Fibroblast of lung (primary cell): ENCODE measurements around the gene ZFAND2B.

ENCODE experiments used
- EZH2 ChIP-seq: IDR thresholded peaks from 2 replicates; pipeline ENCODE4 v1.5.1; 2012; ENCODE audit warnings: low read length, control low read depth, mild to moderate bottlenecking; ENCODE audit errors: missing control alignments
- TF ChIP-seq, protein P1 (sequence below), 2 donors: IDR thresholded peaks in 1 of 2; conservative IDR thresholded peaks in 1 of 2; 1 replicate in 1 of 2; 2 replicates in 1 of 2; pipeline ENCODE4 v1.5.1; 2011 to 2012; ENCODE audit warnings: low read length in 2 of 2, control low read depth in 1 of 2, inconsistent platforms in 1 of 2, low read depth in 1 of 2, mild to moderate bottlenecking in 1 of 2

DNA sequence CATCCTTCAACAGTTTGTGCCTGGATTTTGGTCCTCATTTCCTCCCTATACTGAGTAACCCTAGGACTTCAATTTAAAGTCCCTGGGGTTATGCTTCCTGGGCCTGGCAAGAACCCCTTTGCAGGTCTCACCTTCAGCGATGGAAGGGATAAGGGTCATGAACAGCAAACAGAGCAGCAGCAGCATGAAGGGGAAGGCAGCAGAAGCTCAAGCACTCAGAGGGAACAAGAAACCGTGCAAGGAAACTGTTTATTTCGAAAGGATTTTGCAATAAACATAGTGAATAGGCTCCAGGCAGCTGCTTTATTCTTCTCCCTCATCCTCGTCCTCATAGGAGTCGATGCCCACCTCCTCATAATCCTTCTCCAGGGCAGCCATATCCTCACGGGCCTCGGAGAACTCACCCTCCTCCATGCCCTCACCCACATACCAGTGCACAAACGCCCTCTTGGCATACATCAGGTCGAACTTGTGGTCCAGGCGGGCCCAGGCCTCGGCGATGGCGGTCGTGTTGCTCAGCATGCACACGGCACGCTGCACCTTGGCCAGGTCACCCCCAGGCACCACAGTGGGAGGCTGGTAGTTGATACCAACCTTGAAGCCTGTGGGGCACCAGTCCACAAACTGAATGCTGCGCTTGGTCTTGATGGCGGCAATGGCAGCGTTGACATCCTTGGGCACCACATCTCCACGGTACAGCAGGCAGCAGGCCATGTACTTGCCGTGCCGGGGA lies 43.6 kb downstream of the ZFAND2B start:
- TF ChIP-seq EZH2: no peak
- TF ChIP-seq, protein P1, sequence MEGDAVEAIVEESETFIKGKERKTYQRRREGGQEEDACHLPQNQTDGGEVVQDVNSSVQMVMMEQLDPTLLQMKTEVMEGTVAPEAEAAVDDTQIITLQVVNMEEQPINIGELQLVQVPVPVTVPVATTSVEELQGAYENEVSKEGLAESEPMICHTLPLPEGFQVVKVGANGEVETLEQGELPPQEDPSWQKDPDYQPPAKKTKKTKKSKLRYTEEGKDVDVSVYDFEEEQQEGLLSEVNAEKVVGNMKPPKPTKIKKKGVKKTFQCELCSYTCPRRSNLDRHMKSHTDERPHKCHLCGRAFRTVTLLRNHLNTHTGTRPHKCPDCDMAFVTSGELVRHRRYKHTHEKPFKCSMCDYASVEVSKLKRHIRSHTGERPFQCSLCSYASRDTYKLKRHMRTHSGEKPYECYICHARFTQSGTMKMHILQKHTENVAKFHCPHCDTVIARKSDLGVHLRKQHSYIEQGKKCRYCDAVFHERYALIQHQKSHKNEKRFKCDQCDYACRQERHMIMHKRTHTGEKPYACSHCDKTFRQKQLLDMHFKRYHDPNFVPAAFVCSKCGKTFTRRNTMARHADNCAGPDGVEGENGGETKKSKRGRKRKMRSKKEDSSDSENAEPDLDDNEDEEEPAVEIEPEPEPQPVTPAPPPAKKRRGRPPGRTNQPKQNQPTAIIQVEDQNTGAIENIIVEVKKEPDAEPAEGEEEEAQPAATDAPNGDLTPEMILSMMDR (conservative IDR thresholded peaks at IDR 0.05 in 1 of 2, IDR thresholded peaks at IDR 0.05 in 1 of 2; ENCODE audit: low read depth in 1 of 2, low read length in 2 of 2): no peak
